Measurements from ENCODE around the gene TMEM259. TPM values are rescaled to one million over a fixed set of nuclear protein-coding genes. Genes with fewer than 3 reads are reported as not detected.

TMEM259 gene
- total and polyA plus RNA-seq, 2 experiments from 2014 or later: 82.8 to 196 TPM

- Histone ChIP-seq H3K4me1 (ENCODE audit: insufficient read depth) (peaks cover 8% of the 10 kb centered on the region; the same call in 1 of the 2 replicates), H3K4me3 (peak overlapping the region; percentile 91), H3F3A (replicated peaks; ENCODE audit: low read depth) (peaks cover 14% of the 10 kb centered on the region; the same call in 1 of the 2 replicates), H3K9me2 (ENCODE audit: insufficient read depth) (no peaks in the 10 kb centered on the region), H3K27me3 (ENCODE audit: insufficient read depth) (no peaks in the 10 kb centered on the region), H4K20me1 (replicated peaks; ENCODE audit: insufficient read depth) (peaks cover 15% of the 10 kb centered on the region), H2AFZ (no peak overlapping the region), H3K4me2 (peak overlapping the region; percentile 87), H3K27ac (ENCODE audit: low read depth) (no peak overlapping the region), H3K36me3 (ENCODE audit: insufficient read depth) (no peaks in the 10 kb centered on the region), H3K79me2 (replicated peaks; ENCODE audit: insufficient read depth) (peaks cover 65% of the 10 kb centered on the region)
- no peak for ATAC-seq
- H3K27me3 Mint-ChIP-seq (ENCODE audit: insufficient read depth, low read depth, poor library complexity): peaks cover 16% of the 10 kb centered on the region
- peak overlapping the region; percentile 94 for H3K4me3 Mint-ChIP-seq
- no peak for TF ChIP-seq EZH2phosphoT487 (IDR thresholded peaks at IDR 0.05; ENCODE audit: unreplicated experiment)
- no peak overlapping the region for H3K27ac Mint-ChIP-seq
- no peak for DNase-seq (ENCODE audit: low spot score)
- H3K4me1 Mint-ChIP-seq: peaks cover 26% of the 10 kb centered on the region
- peaks cover 3% of the 10 kb centered on the region; the same call in 2 of the 3 replicates for H3K9me3 Mint-ChIP-seq
- peaks cover 2% of the 10 kb centered on the region; the same call in 2 of the 3 replicates for H3K36me3 Mint-ChIP-seq (ENCODE audit: low read depth)
Observed at GRCh38 chr19:1018932-1019615, 1.8 kb downstream of the TMEM259 start.

- Mint-ChIP-seq H3K27ac (no peak overlapping the region), H3K27me3 (ENCODE audit: insufficient read depth, low read depth, poor library complexity) (peaks cover 13% of the 10 kb centered on the region), H3K4me1 (peaks cover 26% of the 10 kb centered on the region), H3K36me3 (ENCODE audit: low read depth) (peaks cover 3% of the 10 kb centered on the region; the same call in 2 of the 3 replicates), H3K9me3 (peaks cover 3% of the 10 kb centered on the region; the same call in 2 of the 3 replicates), H3K4me3 (peak overlapping the region; percentile 94; the same call in 2 of the 3 replicates)
- peaks cover 14% of the 10 kb centered on the region; the same call in 1 of the 2 replicates for H3F3A ChIP-seq (replicated peaks; ENCODE audit: low read depth)
- no peaks in the 10 kb centered on the region for H3K9me2 ChIP-seq (ENCODE audit: insufficient read depth)
- no peaks in the 10 kb centered on the region for H3K36me3 ChIP-seq (ENCODE audit: insufficient read depth)
- peaks cover 69% of the 10 kb centered on the region for H3K79me2 ChIP-seq (replicated peaks; ENCODE audit: insufficient read depth)
- ATAC-seq: no peak
- no peak overlapping the region for H3K4me3 ChIP-seq
- H3K4me1 ChIP-seq (ENCODE audit: insufficient read depth): peaks cover 8% of the 10 kb centered on the region; the same call in 1 of the 2 replicates
- H3K27me3 ChIP-seq (ENCODE audit: insufficient read depth): no peaks in the 10 kb centered on the region
- H4K20me1 ChIP-seq (replicated peaks; ENCODE audit: insufficient read depth): peaks cover 15% of the 10 kb centered on the region
- H3K27ac ChIP-seq (ENCODE audit: low read depth): peak overlapping the region; percentile 76; the same call in 1 of the 2 replicates
- no peak overlapping the region for H2AFZ ChIP-seq
- H3K4me2 ChIP-seq: peak overlapping the region; percentile 43; the same call in 1 of the 2 replicates
- no peak for DNase-seq (ENCODE audit: low spot score)
- TF ChIP-seq CTCF (conservative IDR thresholded peaks at IDR 0.05; ENCODE audit: low read depth in 2 of 2): no peak
- TF ChIP-seq NANOG (IDR thresholded peaks at IDR 0.05; ENCODE audit: borderline replicate concordance): no peak
- TF ChIP-seq CREB1 (CRISPR knock-in tag; IDR thresholded peaks at IDR 0.05; ENCODE audit: low read depth): no peak
- no peak for TF ChIP-seq JUNB (IDR thresholded peaks at IDR 0.05; ENCODE audit: unreplicated experiment)
- TF ChIP-seq ZNF114 (CRISPR knock-in tag; IDR thresholded peaks at IDR 0.05): no peak
- no peak for TF ChIP-seq EZH2phosphoT487 (IDR thresholded peaks at IDR 0.05; ENCODE audit: unreplicated experiment)
- no peak for TF ChIP-seq ETS1 (IDR thresholded peaks at IDR 0.05)
- no peak for TF ChIP-seq STAT1 (IDR thresholded peaks at IDR 0.05; ENCODE audit: unreplicated experiment)
- TF ChIP-seq EZH2 (IDR thresholded peaks at IDR 0.05; ENCODE audit: low read depth, unreplicated experiment): no peak
- TF ChIP-seq POLR2AphosphoS5 (IDR thresholded peaks at IDR 0.05; ENCODE audit: low read depth): no peak
- TF ChIP-seq ZNF331 (CRISPR knock-in tag; IDR thresholded peaks at IDR 0.05; ENCODE audit: low read depth): no peak
- TF ChIP-seq REST (IDR thresholded peaks at IDR 0.05; ENCODE audit: unreplicated experiment): no peak
Observed at GRCh38 chr19:1018393-1018792, 2.5 kb downstream of the TMEM259 start.

Measured in GM23338 (cell line).